ENCODE data around the gene HRH1. TPM values are rescaled to one million over a fixed set of nuclear protein-coding genes. Genes with fewer than 3 reads are reported as not detected.

HRH1 gene
- total RNA-seq, 2 donors from 2014 or later, result 1.6 to 3.5 TPM

DNA sequence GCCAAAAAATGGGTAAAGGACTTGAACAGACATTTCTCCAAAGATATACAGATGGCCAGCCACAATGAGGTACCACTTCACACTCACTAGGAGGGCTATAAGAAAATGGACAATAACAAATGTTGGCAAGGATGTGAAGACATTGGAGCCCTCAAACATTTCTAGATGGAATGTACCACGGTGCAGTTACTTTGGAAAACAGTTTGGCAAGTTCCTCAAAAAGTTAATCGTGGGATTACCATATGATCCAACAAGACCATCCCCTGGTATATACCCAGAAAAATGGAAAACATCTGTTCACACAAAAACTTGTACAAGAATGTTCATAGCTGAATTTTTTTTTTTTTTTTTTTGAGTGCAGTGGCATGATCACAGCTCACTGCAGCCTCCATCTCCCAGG is 15.9 kb upstream of the HRH1 start:
- no peak overlapping the region for H3K4me3 ChIP-seq
- H3K9me3 ChIP-seq, result no peaks in the 10 kb centered on the region
- H3K4me1 ChIP-seq, result peaks cover 0 to 16% of the 10 kb centered on the region in 2 donors
- TF ChIP-seq, protein P1, sequence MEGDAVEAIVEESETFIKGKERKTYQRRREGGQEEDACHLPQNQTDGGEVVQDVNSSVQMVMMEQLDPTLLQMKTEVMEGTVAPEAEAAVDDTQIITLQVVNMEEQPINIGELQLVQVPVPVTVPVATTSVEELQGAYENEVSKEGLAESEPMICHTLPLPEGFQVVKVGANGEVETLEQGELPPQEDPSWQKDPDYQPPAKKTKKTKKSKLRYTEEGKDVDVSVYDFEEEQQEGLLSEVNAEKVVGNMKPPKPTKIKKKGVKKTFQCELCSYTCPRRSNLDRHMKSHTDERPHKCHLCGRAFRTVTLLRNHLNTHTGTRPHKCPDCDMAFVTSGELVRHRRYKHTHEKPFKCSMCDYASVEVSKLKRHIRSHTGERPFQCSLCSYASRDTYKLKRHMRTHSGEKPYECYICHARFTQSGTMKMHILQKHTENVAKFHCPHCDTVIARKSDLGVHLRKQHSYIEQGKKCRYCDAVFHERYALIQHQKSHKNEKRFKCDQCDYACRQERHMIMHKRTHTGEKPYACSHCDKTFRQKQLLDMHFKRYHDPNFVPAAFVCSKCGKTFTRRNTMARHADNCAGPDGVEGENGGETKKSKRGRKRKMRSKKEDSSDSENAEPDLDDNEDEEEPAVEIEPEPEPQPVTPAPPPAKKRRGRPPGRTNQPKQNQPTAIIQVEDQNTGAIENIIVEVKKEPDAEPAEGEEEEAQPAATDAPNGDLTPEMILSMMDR (IDR thresholded peaks at IDR 0.05), result no peak
- no peak for DNase-seq (ENCODE audit: low spot score)
- no peak overlapping the region for H3K27ac ChIP-seq
- H3K36me3 ChIP-seq, result no peaks in the 10 kb centered on the region
- no peaks in the 10 kb centered on the region for H3K27me3 ChIP-seq

DNA sequence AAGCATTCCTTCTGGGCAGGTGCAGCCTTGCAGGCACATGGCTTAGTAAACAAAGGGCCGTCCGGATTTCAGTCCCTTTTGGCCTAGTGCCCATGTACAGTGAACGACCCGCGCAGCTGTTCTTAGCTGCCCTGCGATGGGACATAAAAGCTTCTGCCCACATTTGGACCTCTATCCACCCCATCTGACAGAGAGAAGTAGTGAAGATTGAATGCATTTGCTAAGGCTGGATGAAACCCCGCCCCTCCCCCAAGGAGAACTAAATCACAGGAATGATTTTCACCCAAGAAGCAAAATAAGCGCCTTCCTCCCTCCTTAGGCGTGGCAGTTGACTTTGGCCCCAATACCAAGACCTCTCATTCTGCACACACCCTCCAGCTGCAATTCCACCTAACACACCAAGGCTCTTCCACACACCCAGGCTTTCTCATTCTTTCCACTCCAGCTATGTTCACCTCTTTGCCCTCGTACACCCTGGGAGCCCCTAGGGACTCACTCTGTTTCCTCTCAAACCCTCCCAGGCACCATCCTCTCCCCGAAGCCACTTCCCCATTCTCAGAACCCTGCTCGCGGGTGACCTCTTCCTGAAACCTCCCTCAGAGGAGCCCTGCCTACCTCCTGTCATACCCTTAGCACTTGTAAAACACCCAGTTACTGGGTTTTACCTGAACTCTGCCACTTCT is 14.1 kb upstream of the HRH1 start:
- no peak for DNase-seq (ENCODE audit: low spot score)
- Histone ChIP-seq H3K36me3 (no peaks in the 10 kb centered on the region), H3K27me3 (no peaks in the 10 kb centered on the region), H3K4me1 (peaks cover 0 to 16% of the 10 kb centered on the region in 2 donors), H3K9me3 (no peaks in the 10 kb centered on the region), H3K27ac (no peak overlapping the region), H3K4me3 (no peak overlapping the region)
- TF ChIP-seq, protein P1 (IDR thresholded peaks at IDR 0.05), result no peak

DNA sequence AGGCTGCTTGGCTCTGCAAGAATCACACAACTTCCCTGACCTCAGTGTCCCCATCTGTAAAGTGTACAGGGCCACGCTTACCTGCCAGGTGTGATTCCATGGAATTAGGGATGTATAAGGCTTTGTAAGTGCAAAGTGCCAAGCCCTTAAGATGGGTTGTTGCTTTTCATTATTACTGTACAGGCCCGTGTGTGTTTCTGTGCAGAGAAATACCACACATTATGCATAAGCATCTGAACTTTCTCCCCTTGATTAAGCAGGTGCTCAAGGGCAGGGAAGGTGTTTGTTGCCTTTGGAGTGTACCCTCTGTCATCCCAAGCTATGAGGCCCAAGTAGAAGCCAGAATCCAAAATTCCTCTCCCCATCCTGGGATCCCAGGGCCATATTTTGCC is 13.6 kb upstream of the HRH1 start:
- TF ChIP-seq, protein P1 (IDR thresholded peaks at IDR 0.05), result no peak
- H3K27me3 ChIP-seq, result no peaks in the 10 kb centered on the region
- no peak overlapping the region for H3K27ac ChIP-seq
- H3K4me1 ChIP-seq, result peaks cover 0 to 16% of the 10 kb centered on the region in 2 donors
- H3K9me3 ChIP-seq, result no peaks in the 10 kb centered on the region
- no peak for DNase-seq (ENCODE audit: low spot score)
- no peaks in the 10 kb centered on the region for H3K36me3 ChIP-seq
- no peak overlapping the region for H3K4me3 ChIP-seq

DNA sequence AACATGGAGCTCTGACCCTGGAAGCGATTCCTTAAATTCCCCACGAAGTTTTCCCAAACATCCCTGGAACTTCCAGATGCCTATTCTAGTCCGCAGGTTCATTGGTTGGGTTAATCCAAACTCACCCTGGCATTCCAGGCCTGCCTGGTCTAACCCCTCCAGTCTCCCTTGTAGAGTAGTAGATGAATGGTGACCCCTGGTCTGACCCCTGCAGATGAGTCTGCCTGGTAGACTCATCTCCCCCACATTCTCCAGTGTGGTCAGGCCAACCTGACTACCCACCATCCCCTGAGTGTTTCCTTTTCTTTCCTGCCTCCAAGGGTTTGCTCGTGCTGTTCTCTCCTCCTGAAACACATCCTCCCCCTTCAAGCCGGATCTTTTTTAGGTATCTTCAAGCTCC is 10.8 kb upstream of the HRH1 start:
- H3K27ac ChIP-seq, result no peak overlapping the region

DNA sequence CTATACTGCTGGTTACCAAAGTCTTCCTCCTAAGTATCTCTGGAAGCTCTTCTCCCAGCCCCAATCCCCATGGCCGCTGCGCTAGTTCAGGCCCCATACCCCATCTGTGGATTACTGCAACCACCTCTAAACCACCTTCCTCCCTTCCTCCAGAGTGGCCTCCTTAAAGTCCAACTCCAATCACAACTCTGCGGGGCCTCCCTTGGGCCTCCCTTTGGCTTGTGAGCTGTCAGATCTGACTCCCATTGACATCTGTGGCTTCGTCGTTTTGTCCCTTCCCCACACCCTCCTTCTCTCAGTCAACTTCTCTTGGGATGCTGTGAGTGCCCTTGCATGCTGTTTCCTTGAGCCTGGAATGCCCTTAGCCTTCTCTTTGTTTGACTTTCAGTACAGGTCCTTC is 9.3 kb upstream of the HRH1 start:
- Histone ChIP-seq H3K36me3 (no peaks in the 10 kb centered on the region), H3K4me1 (peaks cover 0 to 8% of the 10 kb centered on the region in 2 donors), H3K27me3 (no peaks in the 10 kb centered on the region), H3K9me3 (no peaks in the 10 kb centered on the region), H3K27ac (no peak overlapping the region), H3K4me3 (no peak overlapping the region)
- DNase-seq (ENCODE audit: low spot score), result no peak
- TF ChIP-seq, protein P1 (IDR thresholded peaks at IDR 0.05), result no peak

More for the DNA sequence above, 10.8 kb upstream of the HRH1 start:
- no peaks in the 10 kb centered on the region for H3K27me3 ChIP-seq
- no peak overlapping the region for H3K4me3 ChIP-seq
- no peak for DNase-seq (ENCODE audit: low spot score)
- H3K36me3 ChIP-seq, result no peaks in the 10 kb centered on the region
- peaks cover 0 to 16% of the 10 kb centered on the region in 2 donors for H3K4me1 ChIP-seq
- TF ChIP-seq, protein P1 (IDR thresholded peaks at IDR 0.05), result no peak
- no peaks in the 10 kb centered on the region for H3K9me3 ChIP-seq

DNA sequence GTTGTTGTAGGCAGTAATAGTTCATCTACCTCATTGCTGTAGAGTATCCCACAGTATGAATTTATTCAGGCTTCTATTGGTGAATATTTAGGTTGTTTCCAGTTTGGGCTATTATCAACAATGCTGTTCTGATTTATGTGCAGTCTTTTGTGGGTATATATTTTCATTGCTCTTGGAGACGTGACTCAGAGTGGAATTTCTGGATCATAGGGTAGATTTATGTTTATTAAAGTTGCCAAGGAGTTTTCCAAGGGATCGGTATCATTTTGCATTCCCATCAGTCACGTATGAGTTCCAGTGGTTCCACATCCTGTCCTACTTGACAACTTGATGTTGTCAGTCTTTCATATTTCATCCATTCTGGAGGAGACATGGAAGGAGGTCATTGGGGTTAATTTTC is 8.4 kb upstream of the HRH1 start:
- Histone ChIP-seq H3K4me3 (no peak overlapping the region), H3K36me3 (no peaks in the 10 kb centered on the region), H3K9me3 (no peaks in the 10 kb centered on the region), H3K27me3 (no peaks in the 10 kb centered on the region), H3K4me1 (no peaks in the 10 kb centered on the region), H3K27ac (no peak overlapping the region)
- TF ChIP-seq, protein P1 (IDR thresholded peaks at IDR 0.05), result no peak
- no peak for DNase-seq (ENCODE audit: low spot score)
